ENCODE results near the gene SRRM1. TPM values are rescaled to one million over a fixed set of nuclear protein-coding genes. Genes with fewer than 3 reads are reported as not detected.
"Not testable (repeated sequence)": the region's sequence is repeated elsewhere in the genome, so short reads cannot be mapped to it uniquely, and the experiment has no call there.

Gene SRRM1
- total RNA-seq, 4 donors from 2014 or later: 28.5 to 59.8 (median 40.2) TPM

- Histone ChIP-seq H3K27ac (peak overlapping the region; percentile 65 to 82 (median 76)), H3K9me3 (no peaks in the 10 kb centered on the region), H3K4me3 (no peak overlapping the region), H3K36me3 (no peaks in the 10 kb centered on the region), H3K4me1 (peaks cover 4 to 25% of the 10 kb centered on the region in 2 donors), H3K27me3 (no peaks in the 10 kb centered on the region)
- TF ChIP-seq POLR2A (IDR thresholded peaks at IDR 0.05) (peak in 1 of 2 donors; percentile 12), CTCF (IDR thresholded peaks at IDR 0.05 in 4 of 5, conservative IDR thresholded peaks at IDR 0.05 in 1 of 5) (no peak)
- peak; percentile 83 to 88 for ATAC-seq
- DNase-seq: peak; percentile 60 to 80
- in situ Hi-C loops (cut with MboI; ENCODE audit: low sequenced_read_pairs in 4 of 4) (no loop called here), intact Hi-C loops (cut with DNase I; ENCODE audit: low total_unique reads) (no loop called here)
Observed at GRCh38 chr1:24720152-24720551, 77.0 kb downstream of the SRRM1 start.

- Histone ChIP-seq H3K27me3 (no peaks in the 10 kb centered on the region), H3K4me1 (peaks cover 4 to 25% of the 10 kb centered on the region in 2 donors), H3K36me3 (no peaks in the 10 kb centered on the region), H3K4me3 (no peak overlapping the region), H3K9me3 (no peaks in the 10 kb centered on the region), H3K27ac (peak overlapping the region in 2 of 4 donors; percentile 65 to 79)
- TF ChIP-seq POLR2A (IDR thresholded peaks at IDR 0.05) (no peak), CTCF (IDR thresholded peaks at IDR 0.05 in 4 of 5, conservative IDR thresholded peaks at IDR 0.05 in 1 of 5) (no peak)
- intact Hi-C loops (cut with DNase I; ENCODE audit: low total_unique reads): no loop called here
- DNase-seq (no peak), ATAC-seq (no peak)
- in situ Hi-C loops (cut with MboI; ENCODE audit: low sequenced_read_pairs in 4 of 4): no loop called here
Observed at GRCh38 chr1:24721533-24721932, 78.4 kb downstream of the SRRM1 start.

- ATAC-seq; H3K27ac ChIP-seq; DNase-seq; intact Hi-C loops (cut with DNase I; ENCODE audit: low total_unique reads); in situ Hi-C loops (cut with MboI; ENCODE audit: low sequenced_read_pairs in 4 of 4); H3K36me3 ChIP-seq; H3K9me3 ChIP-seq; H3K4me3 ChIP-seq; H3K27me3 ChIP-seq: not testable (repeated sequence)
- peaks cover 9 to 29% of the 10 kb centered on the region in 2 donors for H3K4me1 ChIP-seq
Observed at GRCh38 chr1:24722073-24723035, 79.3 kb downstream of the SRRM1 start.

Other genes starting within 250 kb of the SRRM1 start
- 1 to 10 TPM in 1 of 4 donors, under 1 TPM in 3; 0.39 to 2.1 (median 0.52) TPM for gene STPG1, start 229.5 kb upstream of the SRRM1 start, total RNA-seq
- 1 to 10 TPM; 4.3 to 8.7 (median 5.8) TPM for gene NIPAL3, start 227.5 kb upstream of the SRRM1 start, total RNA-seq
- gene RCAN3, start 140.5 kb upstream of the SRRM1 start, total RNA-seq: 1 to 10 TPM; 1.3 to 2.1 (median 1.8) TPM
- gene NCMAP, start 87.2 kb upstream of the SRRM1 start, total RNA-seq: under 1 TPM in 1 of 4 donors, not detected in 3; 0.09 TPM
- gene CLIC4, start 102.1 kb downstream of the SRRM1 start, total RNA-seq: 10 to 100 TPM; 37.3 to 74.5 (median 45.6) TPM